Progenitor cell of endocrine pancreas (in vitro differentiated cells): ENCODE measurements around the gene PKP2. TPM values are rescaled to one million over a fixed set of nuclear protein-coding genes. Genes with fewer than 3 reads are reported as not detected.

Source experiments
- DNase-seq: peaks from one replicate; pipeline ENCODE4 v3.0.0; 2021; ENCODE audit warnings: low spot score; ENCODE audit not compliant: unreplicated experiment
- H3K27ac Mint-ChIP-seq: 2 replicates; pipeline ENCODE4 v1.8.0; 2021; ENCODE audit warnings: mild to moderate bottlenecking, moderate library complexity, mixed read lengths
- H3K27me3 Mint-ChIP-seq: 2 replicates; pipeline ENCODE4 v1.8.0; 2021; ENCODE audit warnings: mixed read lengths
- H3K36me3 Mint-ChIP-seq: 2 replicates; pipeline ENCODE4 v1.8.0; 2022; ENCODE audit warnings: mixed read lengths; ENCODE audit not compliant: insufficient read depth
- H3K4me1 Mint-ChIP-seq: 2 replicates; pipeline ENCODE4 v1.8.0; 2021; ENCODE audit warnings: low read depth, mixed read lengths
- H3K4me3 Mint-ChIP-seq: 2 replicates; pipeline ENCODE4 v1.8.0; 2021; ENCODE audit warnings: low read depth, mild to moderate bottlenecking, moderate library complexity, mixed read lengths
- H3K9me3 Mint-ChIP-seq: 2 replicates; pipeline ENCODE4 v1.8.0; 2021; ENCODE audit warnings: low read depth, mixed read lengths
- total RNA-seq: library from RNA; stranded (reverse); gene quantifications from 2 replicates; pipeline ENCODE4 v1.2.1, GENCODE V29; 2021
- TF ChIP-seq, protein P1 (sequence below): fragments of 200-600 bp; sonication (generic); IDR thresholded peaks from one replicate; pipeline ENCODE4 v1.5.0; 2021; ENCODE audit warnings: antibody characterized with exemption, mild to moderate bottlenecking; ENCODE audit not compliant: unreplicated experiment

PKP2 gene
- total RNA-seq, 1 donor from 2014 or later = 103 TPM

DNA sequence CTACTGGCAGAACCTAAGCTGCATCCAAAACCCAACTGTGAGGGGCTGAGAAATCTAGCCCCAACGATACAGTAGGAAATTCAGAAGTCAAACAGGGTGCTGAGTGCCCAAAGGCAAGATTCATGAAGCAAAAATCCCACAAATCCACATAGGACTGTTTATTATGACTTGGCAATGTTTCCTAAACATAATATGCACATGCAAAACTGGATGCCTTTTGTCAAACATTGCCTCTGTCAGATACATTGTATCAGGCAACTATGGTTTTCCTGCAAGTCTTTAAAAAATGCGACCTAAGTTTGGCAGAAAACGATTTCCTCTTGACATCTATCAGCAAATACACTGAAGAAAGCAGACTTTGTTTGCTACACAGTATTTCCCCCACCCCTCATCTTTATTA is 113.5 kb downstream of the PKP2 start:
- H3K4me1 Mint-ChIP-seq = no peaks in the 10 kb centered on the region
- H3K9me3 Mint-ChIP-seq = no peaks in the 10 kb centered on the region
- DNase-seq = no peak
- TF ChIP-seq, protein P1, sequence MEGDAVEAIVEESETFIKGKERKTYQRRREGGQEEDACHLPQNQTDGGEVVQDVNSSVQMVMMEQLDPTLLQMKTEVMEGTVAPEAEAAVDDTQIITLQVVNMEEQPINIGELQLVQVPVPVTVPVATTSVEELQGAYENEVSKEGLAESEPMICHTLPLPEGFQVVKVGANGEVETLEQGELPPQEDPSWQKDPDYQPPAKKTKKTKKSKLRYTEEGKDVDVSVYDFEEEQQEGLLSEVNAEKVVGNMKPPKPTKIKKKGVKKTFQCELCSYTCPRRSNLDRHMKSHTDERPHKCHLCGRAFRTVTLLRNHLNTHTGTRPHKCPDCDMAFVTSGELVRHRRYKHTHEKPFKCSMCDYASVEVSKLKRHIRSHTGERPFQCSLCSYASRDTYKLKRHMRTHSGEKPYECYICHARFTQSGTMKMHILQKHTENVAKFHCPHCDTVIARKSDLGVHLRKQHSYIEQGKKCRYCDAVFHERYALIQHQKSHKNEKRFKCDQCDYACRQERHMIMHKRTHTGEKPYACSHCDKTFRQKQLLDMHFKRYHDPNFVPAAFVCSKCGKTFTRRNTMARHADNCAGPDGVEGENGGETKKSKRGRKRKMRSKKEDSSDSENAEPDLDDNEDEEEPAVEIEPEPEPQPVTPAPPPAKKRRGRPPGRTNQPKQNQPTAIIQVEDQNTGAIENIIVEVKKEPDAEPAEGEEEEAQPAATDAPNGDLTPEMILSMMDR = no peak
- H3K36me3 Mint-ChIP-seq = peaks cover 10% of the 10 kb centered on the region
- no peak overlapping the region for H3K27ac Mint-ChIP-seq
- no peak overlapping the region for H3K4me3 Mint-ChIP-seq
- H3K27me3 Mint-ChIP-seq = no peaks in the 10 kb centered on the region

DNA sequence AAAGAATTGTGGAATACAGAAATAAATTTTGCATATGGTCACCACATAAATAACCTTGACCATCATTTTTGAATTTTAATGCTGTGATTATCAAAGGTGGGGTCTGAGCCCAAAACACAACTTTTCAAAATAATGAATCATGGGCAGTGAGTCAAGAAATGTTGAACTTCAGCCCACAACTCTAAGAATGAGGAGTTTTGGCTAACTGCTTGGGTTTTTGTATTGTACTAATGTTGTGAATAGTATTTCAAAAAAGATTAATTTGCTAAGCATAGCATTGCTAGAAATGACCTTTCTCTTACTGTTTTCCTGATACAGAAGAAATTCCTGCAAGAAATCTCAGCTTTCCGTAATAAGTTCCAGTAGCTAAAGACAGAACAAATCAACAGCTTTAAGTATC is 116.5 kb downstream of the PKP2 start:
- TF ChIP-seq, protein P1 = no peak
- no peaks in the 10 kb centered on the region for H3K27me3 Mint-ChIP-seq

DNA sequence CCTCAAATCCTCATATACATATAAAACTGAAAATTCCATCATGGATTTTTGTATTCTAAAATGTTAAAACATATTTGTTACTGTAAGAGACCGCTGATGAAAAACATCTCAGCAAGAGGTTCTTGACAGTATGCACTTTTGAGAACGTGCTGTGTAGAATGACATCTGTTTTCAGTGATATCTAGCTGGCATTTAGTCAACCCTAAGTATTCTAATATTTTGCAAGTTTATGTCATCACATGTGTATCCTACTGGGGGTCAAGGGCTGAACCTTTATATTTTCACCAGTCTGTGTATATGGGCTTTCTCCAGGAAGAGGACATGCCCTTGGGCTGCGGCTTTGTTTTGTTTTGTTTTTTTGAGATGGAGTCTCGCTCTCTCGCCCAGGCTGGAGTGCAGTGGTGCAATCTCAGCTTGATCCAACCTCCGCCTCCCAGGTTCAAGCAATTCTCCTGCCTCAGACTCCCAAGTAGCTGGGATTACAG is 118.8 kb downstream of the PKP2 start:
- DNase-seq = no peak
- Mint-ChIP-seq H3K27me3 (no peaks in the 10 kb centered on the region), H3K36me3 (no peaks in the 10 kb centered on the region), H3K27ac (no peak overlapping the region), H3K4me3 (no peak overlapping the region), H3K4me1 (peaks cover 7% of the 10 kb centered on the region), H3K9me3 (no peaks in the 10 kb centered on the region)
- TF ChIP-seq, protein P1 = no peak

More for the DNA sequence above, 116.5 kb downstream of the PKP2 start:
- Mint-ChIP-seq H3K36me3 (no peaks in the 10 kb centered on the region), H3K4me3 (no peak overlapping the region), H3K9me3 (no peaks in the 10 kb centered on the region), H3K4me1 (peaks cover 7% of the 10 kb centered on the region), H3K27ac (no peak overlapping the region)
- no peak for DNase-seq

DNA sequence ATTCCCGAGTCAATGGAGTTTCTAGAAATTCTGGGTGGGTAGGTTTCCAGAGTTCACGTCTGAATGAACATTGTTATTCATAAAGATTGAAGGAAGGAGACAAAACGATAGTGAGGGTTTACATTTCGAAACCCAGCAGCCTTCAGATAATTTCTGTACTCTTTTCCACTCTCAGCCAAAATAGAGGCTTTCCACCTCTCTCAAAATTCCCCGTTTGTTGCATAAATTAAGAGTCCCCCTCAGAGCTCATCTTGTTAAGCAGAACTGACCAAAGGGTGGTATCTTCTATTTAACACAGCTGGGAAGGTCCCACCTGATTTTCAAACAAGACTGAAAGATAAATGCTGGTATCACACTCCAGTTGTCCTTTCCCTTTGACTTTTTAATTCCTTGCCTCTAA is 119.4 kb downstream of the PKP2 start:
- Mint-ChIP-seq H3K36me3 (no peaks in the 10 kb centered on the region), H3K27me3 (no peaks in the 10 kb centered on the region), H3K9me3 (no peaks in the 10 kb centered on the region), H3K4me3 (no peak overlapping the region), H3K4me1 (peaks cover 7% of the 10 kb centered on the region), H3K27ac (no peak overlapping the region)
- no peak for DNase-seq
- TF ChIP-seq, protein P1 = no peak

DNA sequence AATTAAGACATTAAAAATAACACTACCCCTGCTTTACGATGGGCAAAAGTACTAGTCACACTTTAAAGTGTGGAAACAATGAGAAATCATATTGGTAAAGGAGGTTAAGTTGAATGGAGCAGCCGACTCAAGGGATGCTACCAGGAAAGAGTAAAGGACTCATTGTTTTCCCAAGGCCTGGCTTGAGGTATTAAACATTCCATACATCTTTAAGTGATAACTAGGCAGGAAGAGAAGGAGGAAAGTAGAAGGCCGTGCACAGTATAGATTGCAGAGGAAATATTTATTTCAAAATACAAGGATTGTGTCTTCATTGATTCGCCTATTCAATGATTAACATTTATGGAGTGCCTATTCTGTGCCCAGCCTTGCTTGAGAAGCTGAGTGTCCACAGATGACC is 120.3 kb downstream of the PKP2 start:
- no peak for DNase-seq
- H3K36me3 Mint-ChIP-seq = no peaks in the 10 kb centered on the region
- H3K27me3 Mint-ChIP-seq = no peaks in the 10 kb centered on the region
- H3K27ac Mint-ChIP-seq = no peak overlapping the region
- no peak overlapping the region for H3K4me3 Mint-ChIP-seq
- peaks cover 7% of the 10 kb centered on the region for H3K4me1 Mint-ChIP-seq
- H3K9me3 Mint-ChIP-seq = no peaks in the 10 kb centered on the region
- TF ChIP-seq, protein P1 = no peak
